H9 (cell line): ENCODE measurements around the gene SPIN2B. TPM values are rescaled to one million over a fixed set of nuclear protein-coding genes. Genes with fewer than 3 reads are reported as not detected.

Source experiments
- DNase-seq: peaks from one replicate; pipeline ENCODE4 v3.0.0-alpha.2; 2017
- H2AFZ ChIP-seq: one replicate; pipeline ENCODE4 v1.6.1; 2013; ENCODE audit warnings: mild to moderate bottlenecking, low read length, control low read depth, moderate library complexity
- H2AK5ac ChIP-seq: 2 replicates; pipeline ENCODE4 v1.6.1; 2013; ENCODE audit warnings: low read length, control low read depth, mixed read lengths; ENCODE audit not compliant: insufficient read length
- H2BK120ac ChIP-seq: one replicate; pipeline ENCODE4 v1.6.1; 2013; ENCODE audit warnings: low read depth, mild to moderate bottlenecking, low read length, control low read depth, inconsistent platforms; ENCODE audit not compliant: poor library complexity, severe bottlenecking
- H2BK12ac ChIP-seq: 2 replicates; pipeline ENCODE4 v1.6.1; 2013; ENCODE audit warnings: low read length, control low read depth, mixed read lengths, low read depth; ENCODE audit not compliant: insufficient read length
- H2BK15ac ChIP-seq: 2 replicates; pipeline ENCODE4 v1.6.1; 2013; ENCODE audit warnings: low read depth, low read length, control low read depth
- H2BK20ac ChIP-seq: one replicate; pipeline ENCODE4 v1.6.1; 2013; ENCODE audit warnings: low read depth, mild to moderate bottlenecking, low read length, control low read depth, inconsistent platforms; ENCODE audit not compliant: poor library complexity, severe bottlenecking
- H2BK5ac ChIP-seq: 2 replicates; pipeline ENCODE4 v1.6.1; 2013; ENCODE audit warnings: low read length, control low read depth, mixed read lengths; ENCODE audit not compliant: insufficient read length
- H3K14ac ChIP-seq: 2 replicates; pipeline ENCODE4 v1.6.1; 2013; ENCODE audit warnings: low read length, control low read depth; ENCODE audit not compliant: insufficient read depth
- H3K18ac ChIP-seq: 2 replicates; pipeline ENCODE4 v1.6.1; 2013; ENCODE audit warnings: low read depth, mild to moderate bottlenecking, mixed read lengths, low read length, control low read depth; ENCODE audit not compliant: insufficient read length
- H3K23ac ChIP-seq: 2 replicates; pipeline ENCODE4 v1.6.1; 2013; ENCODE audit warnings: low read length, control low read depth, mixed read lengths, low read depth; ENCODE audit not compliant: insufficient read length
- H3K23me2 ChIP-seq: 2 replicates; pipeline ENCODE4 v1.6.1; 2013; ENCODE audit warnings: low read depth, mild to moderate bottlenecking, mixed read lengths, low read length, control low read depth; ENCODE audit not compliant: insufficient read length, poor library complexity, severe bottlenecking
- H3K27ac ChIP-seq: 2 replicates; pipeline ENCODE4 v1.5.1; 2013; ENCODE audit warnings: low read length, control low read depth, mixed read lengths, low read depth; ENCODE audit not compliant: insufficient read length
- H3K27me3 ChIP-seq: 2 replicates; pipeline ENCODE4 v1.6.1; 2013; ENCODE audit warnings: low read length, control low read depth, inconsistent platforms; ENCODE audit not compliant: insufficient read depth
- H3K4ac ChIP-seq: 2 replicates; pipeline ENCODE4 v1.6.1; 2013; ENCODE audit warnings: low read depth, mild to moderate bottlenecking, control low read depth, inconsistent platforms, low read length, moderate library complexity
- H3K4me1 ChIP-seq: 2 replicates; pipeline ENCODE4 v1.6.1; 2013; ENCODE audit warnings: low read length, control low read depth, inconsistent platforms; ENCODE audit not compliant: insufficient read depth
- H3K4me2 ChIP-seq: 2 replicates; pipeline ENCODE4 v1.6.1; 2013; ENCODE audit warnings: low read length, control low read depth, mixed read lengths; ENCODE audit not compliant: insufficient read length, insufficient read depth
- H3K56ac ChIP-seq: 2 replicates; pipeline ENCODE4 v1.6.1; 2013; ENCODE audit warnings: low read depth, mild to moderate bottlenecking, mixed read lengths, low read length, control low read depth; ENCODE audit not compliant: insufficient read length
- H3K79me1 ChIP-seq: 2 replicates; pipeline ENCODE4 v1.6.1; 2013; ENCODE audit warnings: low read depth, mild to moderate bottlenecking, moderate library complexity, low read length, control low read depth, inconsistent platforms; ENCODE audit not compliant: insufficient read depth, poor library complexity, severe bottlenecking
- H3K79me2 ChIP-seq: 2 replicates; pipeline ENCODE4 v1.6.1; 2013; ENCODE audit warnings: low read length, control low read depth, inconsistent platforms; ENCODE audit not compliant: insufficient read depth
- H3K9ac ChIP-seq: 2 replicates; pipeline ENCODE4 v1.6.1; 2013; ENCODE audit warnings: low read length, control low read depth, mixed read lengths; ENCODE audit not compliant: insufficient read length; ENCODE audit errors: extremely low read depth
- H3K9me3 ChIP-seq: one replicate; pipeline ENCODE4 v1.6.1; 2013; ENCODE audit warnings: low read depth, low read length, inconsistent platforms; ENCODE audit not compliant: control insufficient read depth
- H3T11ph ChIP-seq: one replicate; pipeline ENCODE4 v1.6.1; 2013; ENCODE audit warnings: mild to moderate bottlenecking, low read length, control low read depth, inconsistent platforms
- H4K20me1 ChIP-seq: one replicate; pipeline ENCODE4 v1.6.1; 2013; ENCODE audit not compliant: control insufficient read depth, insufficient read length, insufficient read depth
- H4K5ac ChIP-seq: 2 replicates; pipeline ENCODE4 v1.6.1; 2013; ENCODE audit warnings: low read depth, mild to moderate bottlenecking, mixed read lengths, low read length, control low read depth; ENCODE audit not compliant: insufficient read length
- H4K8ac ChIP-seq: replicated peaks from 2 replicates; pipeline ENCODE4 v1.6.1; 2013; ENCODE audit warnings: low read length, control low read depth, mixed read lengths, low read depth; ENCODE audit not compliant: insufficient read length
- H4K91ac ChIP-seq: 2 replicates; pipeline ENCODE4 v1.6.1; 2013; ENCODE audit warnings: low read depth, mild to moderate bottlenecking, moderate library complexity, mixed read lengths, low read length, control low read depth; ENCODE audit not compliant: insufficient read length
- H3K27ac Mint-ChIP-seq, 3 experiments: 2 replicates in 2 of 3; 3 replicates in 1 of 3; pipeline ENCODE4 v1.8.0; 2020 to 2021; ENCODE audit warnings: mixed read lengths in 3 of 3, mild to moderate bottlenecking in 1 of 3, moderate library complexity in 1 of 3
- H3K27me3 Mint-ChIP-seq: 2 replicates; pipeline ENCODE4 v1.8.0; 2021; ENCODE audit warnings: low read depth, mild to moderate bottlenecking, moderate library complexity, mixed read lengths
- H3K36me3 Mint-ChIP-seq, 3 experiments: 2 replicates in 2 of 3; 3 replicates in 1 of 3; pipeline ENCODE4 v1.8.0; 2020 to 2021; ENCODE audit warnings: low read depth in 3 of 3, mixed read lengths in 3 of 3; ENCODE audit not compliant: insufficient read depth in 1 of 3
- H3K4me1 Mint-ChIP-seq, 2 experiments: 2 replicates each; pipeline ENCODE4 v1.8.0; 2020; ENCODE audit warnings: mixed read lengths in 2 of 2
- H3K4me3 Mint-ChIP-seq, 2 experiments: 2 replicates in 1 of 2; 3 replicates in 1 of 2; pipeline ENCODE4 v1.8.0; 2020 to 2021; ENCODE audit warnings: mild to moderate bottlenecking in 2 of 2, mixed read lengths in 2 of 2, moderate library complexity in 1 of 2
- H3K9me3 Mint-ChIP-seq, 2 experiments: 2 replicates in 1 of 2; 3 replicates in 1 of 2; pipeline ENCODE4 v1.8.0; 2020; ENCODE audit warnings: mild to moderate bottlenecking in 2 of 2, mixed read lengths in 2 of 2, moderate library complexity in 1 of 2
- CTCF ChIP-seq: fragments of 200-600 bp; sonication (generic); conservative IDR thresholded peaks from 3 replicates; pipeline ENCODE4 v1.8.0; 2021; ENCODE audit warnings: antibody characterized with exemption, mild to moderate bottlenecking
- WGBS: extraction: QIAGEN DNeasy Blood & Tissue Kit; methylation state at CpG from one replicate; pipeline ENCODE4 v1.1.7; 2013; ENCODE audit warnings: missing lambda C conversion rate, low lambda C conversion rate, mixed read lengths; ENCODE audit not compliant: insufficient read length; ENCODE audit errors: extremely low coverage; 5-methylcytosine and 5-hydroxymethylcytosine counted together
- total RNA-seq: library from RNA; stranded (reverse); gene quantifications from 2 replicates; pipeline ENCODE4 v1.2.1, GENCODE V29; 2021

Gene SPIN2B
- total RNA-seq, 1 experiment from 2014 or later, result 15.0 TPM

- peak; percentile 42 for DNase-seq
- no peak overlapping the region for H3K18ac ChIP-seq
- H4K5ac ChIP-seq, result no peak overlapping the region
- H3T11ph ChIP-seq, result no peak overlapping the region
- no peaks in the 10 kb centered on the region; the same call in 1 of the 2 replicates for H3K79me2 ChIP-seq
- H3K23ac ChIP-seq, result no peak overlapping the region
- H3K14ac ChIP-seq, result no peak overlapping the region
- H2AK5ac ChIP-seq, result no peak overlapping the region
- no peak overlapping the region for H2BK15ac ChIP-seq
- no peak overlapping the region for H3K56ac ChIP-seq
- no peaks in the 10 kb centered on the region for H3K23me2 ChIP-seq
- Mint-ChIP-seq H3K27me3 (peaks cover under 1% of the 10 kb centered on the region; the same call in 1 of the 2 replicates), H3K4me3 (no peak overlapping the region; a peak in 1 of 5 replicates), H3K9me3 (peaks cover 84 to 86% of the 10 kb centered on the region in 2 experiments), H3K36me3 (peaks cover 35 to 40% (median 37%) of the 10 kb centered on the region in 3 experiments), H3K27ac (no peak overlapping the region; a peak in 1 of 7 replicates), H3K4me1 (peaks cover 11 to 14% of the 10 kb centered on the region in 2 experiments)
- peaks cover 6% of the 10 kb centered on the region; the same call in 1 of the 2 replicates for H3K4me1 ChIP-seq
- no peaks in the 10 kb centered on the region for H4K20me1 ChIP-seq
- H2BK20ac ChIP-seq, result no peak overlapping the region
- H2BK12ac ChIP-seq, result no peak overlapping the region
- H2BK5ac ChIP-seq, result no peak overlapping the region
- no peaks in the 10 kb centered on the region for H3K27me3 ChIP-seq
- H2BK120ac ChIP-seq, result no peak overlapping the region
- no peak overlapping the region for H3K4ac ChIP-seq
- no peak overlapping the region for H2AFZ ChIP-seq
- no peak overlapping the region for H4K8ac ChIP-seq
- no peaks in the 10 kb centered on the region for H3K79me1 ChIP-seq
- no peak overlapping the region for H3K27ac ChIP-seq
- no peak overlapping the region for H3K9ac ChIP-seq
- whole genome bisulfite sequencing, result no CpG with 5 or more reads among the region's 5 CpGs
- H3K4me2 ChIP-seq, result no peak overlapping the region
- no peak overlapping the region for H4K91ac ChIP-seq
- H3K9me3 ChIP-seq, result peaks cover 27% of the 10 kb centered on the region
- TF ChIP-seq CTCF, result peak; percentile 69
Observed at GRCh38 chrX:57156397-57157049, 35.2 kb upstream of the SPIN2B start.
